GM21825 (cell line): ENCODE measurements around the gene DMXL2.

Experiments used
- ATAC-seq: cut with Tn5 transposase; IDR thresholded peaks from one replicate; pipeline ENCODE4 v1.9.1; 2021; ENCODE audit warnings: mild to moderate bottlenecking, moderate library complexity; ENCODE audit not compliant: unreplicated experiment

DMXL2 gene

DNA sequence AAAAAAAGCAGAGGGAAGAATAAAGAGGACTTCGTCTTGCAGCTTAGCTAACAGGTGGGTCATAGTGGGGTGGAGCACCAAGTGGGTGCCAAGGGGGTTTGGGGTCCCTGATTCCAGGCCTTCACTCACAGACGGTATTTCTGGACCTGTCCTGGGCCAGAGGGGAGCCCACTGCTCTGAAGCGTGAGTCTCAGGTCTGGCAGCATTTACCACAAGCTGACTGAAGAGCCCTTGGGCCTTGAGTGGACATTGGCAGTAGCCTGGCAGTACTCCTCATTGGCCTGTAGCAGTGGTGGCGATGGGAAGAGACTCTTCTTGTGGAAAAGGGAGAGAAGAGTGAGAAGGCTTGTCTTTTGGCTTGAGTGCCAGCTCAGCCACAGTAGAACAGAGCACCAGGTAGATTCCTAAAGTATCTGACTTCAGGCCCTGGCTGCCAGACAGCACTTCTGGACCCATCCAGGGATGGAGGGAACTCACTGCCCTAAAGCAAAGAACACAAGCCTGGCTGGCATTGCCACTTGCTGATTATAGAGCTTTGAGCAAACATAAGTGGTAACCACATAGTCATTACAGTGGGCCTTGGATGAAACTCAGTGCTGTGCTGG is 208.2 kb downstream of the DMXL2 start:
- ATAC-seq = no peak

DNA sequence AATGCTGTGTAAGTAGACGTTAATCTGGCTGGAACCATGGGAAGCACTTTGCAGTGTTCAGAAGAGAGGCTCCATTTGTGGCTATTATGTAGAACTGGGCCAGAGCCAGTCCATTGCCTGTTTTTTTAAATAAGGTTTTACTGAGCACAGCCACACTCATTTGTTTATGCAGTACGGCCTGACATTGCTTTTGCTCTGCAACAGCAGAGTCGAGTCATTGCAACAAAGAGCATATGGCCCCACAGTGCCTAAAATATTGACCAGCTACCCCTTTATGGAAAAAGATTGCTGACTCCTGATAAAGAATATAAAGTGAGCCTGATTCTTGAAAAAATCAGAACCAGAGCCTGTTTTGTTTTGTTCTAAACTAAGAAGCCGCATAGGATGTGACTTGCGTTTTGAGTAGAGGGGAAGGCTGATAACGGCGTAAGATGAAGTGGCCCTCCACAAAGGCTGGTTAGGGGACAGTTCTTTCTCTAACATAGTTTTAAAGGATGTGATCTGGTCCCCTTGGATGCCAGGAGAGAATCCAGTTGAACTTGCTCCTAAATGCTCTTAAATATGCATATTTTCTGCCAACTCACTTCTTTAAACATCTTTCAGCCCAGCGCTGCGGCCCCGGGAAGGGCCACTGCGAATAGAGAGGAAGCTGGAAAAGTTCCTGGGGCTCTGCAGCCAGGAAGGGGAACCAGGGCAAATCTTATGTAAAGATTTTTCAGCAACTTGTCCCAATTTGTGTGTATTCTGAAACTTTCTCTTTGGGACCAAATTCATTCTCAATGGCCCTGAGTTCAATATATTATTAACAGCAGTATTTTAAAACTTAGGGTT is 216.7 kb downstream of the DMXL2 start:
- ATAC-seq = no peak

GRCh38 chr15:51403946-51404695 is 218.4 kb downstream of the DMXL2 start:
- no peak for ATAC-seq

GRCh38 chr15:51403072-51403878 is 219.3 kb downstream of the DMXL2 start:
- ATAC-seq = no peak

DNA sequence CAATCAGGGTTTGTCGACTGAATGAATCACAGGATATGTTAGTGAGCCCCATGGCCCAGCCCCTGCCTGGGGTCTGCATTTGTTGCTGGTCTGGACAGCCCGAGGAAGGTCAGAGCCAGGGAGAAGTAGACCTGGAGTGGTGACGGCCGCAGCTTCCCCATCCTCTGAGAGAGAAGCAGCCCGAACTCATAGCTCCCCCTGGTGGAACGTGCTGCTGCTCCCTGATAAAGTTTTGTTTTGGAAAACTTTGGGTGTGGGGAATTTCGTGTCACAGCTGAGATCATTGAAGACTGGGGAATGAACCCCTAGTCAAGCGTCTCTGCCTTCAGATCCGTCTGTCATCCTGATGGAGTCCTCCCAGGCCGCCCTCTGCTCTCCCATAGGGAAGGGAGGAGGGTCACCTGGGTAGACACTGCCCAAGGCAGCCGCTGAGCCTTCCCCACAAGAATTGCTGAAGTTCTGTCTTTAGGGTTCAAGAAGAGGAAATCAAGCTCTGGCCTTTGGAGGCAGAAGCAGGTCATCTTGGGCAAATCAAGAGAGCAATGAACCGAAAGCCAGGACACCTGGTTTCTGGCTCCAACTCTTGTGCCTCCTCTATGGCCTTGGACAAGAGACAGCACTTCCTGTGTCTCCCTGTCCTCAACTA is 220.6 kb downstream of the DMXL2 start:
- ATAC-seq = no peak

GRCh38 chr15:51401051-51401780 is 221.4 kb downstream of the DMXL2 start:
- ATAC-seq = no peak

DNA sequence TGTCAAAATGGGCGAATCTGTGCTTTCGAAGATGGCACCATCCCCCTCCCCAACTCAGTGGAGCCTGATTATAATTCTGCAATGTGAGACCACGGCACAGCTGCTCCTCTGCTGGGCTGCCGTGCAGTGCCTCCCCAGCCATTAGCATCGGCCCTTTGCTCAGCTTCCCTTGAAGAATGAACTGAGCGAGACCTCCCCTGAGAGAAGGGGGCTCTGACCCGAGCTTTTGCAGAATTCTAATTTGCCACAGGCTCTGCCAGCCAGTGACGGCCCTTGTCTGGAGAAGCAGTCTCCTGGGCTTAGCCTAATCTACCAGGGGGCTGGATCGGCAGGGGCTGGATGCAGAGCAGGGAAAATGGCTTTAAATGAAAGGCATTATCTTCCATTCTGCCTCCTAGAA is 223.9 kb downstream of the DMXL2 start:
- ATAC-seq = no peak
